ENCODE measurements around the gene SCARF2. TPM values are rescaled to one million over a fixed set of nuclear protein-coding genes. Genes with fewer than 3 reads are reported as not detected.

The SCARF2 gene
- total and polyA plus RNA-seq, 2 of the 8 experiments (the other 6 are each of a cell fraction or from before 2014, with no cell fraction given), result 4.2 to 9.8 TPM

DNA sequence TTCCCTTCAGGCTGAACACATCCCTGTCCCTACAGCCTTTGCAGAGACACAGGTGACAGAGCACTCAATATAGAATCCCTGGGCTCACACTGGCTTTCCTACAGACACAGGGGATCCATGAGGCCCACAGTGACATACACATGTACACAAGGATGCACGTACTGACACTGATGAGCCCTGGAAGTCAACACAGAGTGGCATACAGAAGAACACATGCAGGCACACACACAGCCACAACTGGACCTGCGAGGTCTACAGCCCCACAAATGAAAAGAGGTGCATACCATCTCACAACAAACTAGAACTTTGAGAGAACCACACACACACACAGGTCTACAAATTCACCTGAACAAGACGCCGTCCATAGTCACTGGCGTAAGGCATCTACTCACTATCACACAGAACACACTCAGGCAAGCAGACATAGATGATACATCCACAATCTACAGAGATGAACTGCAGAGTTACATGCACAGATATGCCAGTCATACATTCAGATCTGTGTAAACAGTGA lies 47.2 kb downstream of the SCARF2 start (continued):
- no peak for TF ChIP-seq TEAD4 (IDR thresholded peaks at IDR 0.05; ENCODE audit: low read depth, low read length)
